C4-2B (cell line): ENCODE data around the gene ACAD8.

Source experiments
- H3K27ac ChIP-seq: fragments of 450-650 bp; 2 replicates; pipeline ENCODE4 v1.5.1; 2017
- ZFX ChIP-seq: fragments of 450-650 bp; IDR thresholded peaks from 2 replicates; pipeline ENCODE4 v1.6.1; 2017
- TF ChIP-seq, protein P1 (sequence below): fragments of 450-650 bp; conservative IDR thresholded peaks from 2 replicates; pipeline ENCODE4 v1.5.1; 2017; ENCODE audit warnings: mild to moderate bottlenecking

ACAD8 gene

DNA sequence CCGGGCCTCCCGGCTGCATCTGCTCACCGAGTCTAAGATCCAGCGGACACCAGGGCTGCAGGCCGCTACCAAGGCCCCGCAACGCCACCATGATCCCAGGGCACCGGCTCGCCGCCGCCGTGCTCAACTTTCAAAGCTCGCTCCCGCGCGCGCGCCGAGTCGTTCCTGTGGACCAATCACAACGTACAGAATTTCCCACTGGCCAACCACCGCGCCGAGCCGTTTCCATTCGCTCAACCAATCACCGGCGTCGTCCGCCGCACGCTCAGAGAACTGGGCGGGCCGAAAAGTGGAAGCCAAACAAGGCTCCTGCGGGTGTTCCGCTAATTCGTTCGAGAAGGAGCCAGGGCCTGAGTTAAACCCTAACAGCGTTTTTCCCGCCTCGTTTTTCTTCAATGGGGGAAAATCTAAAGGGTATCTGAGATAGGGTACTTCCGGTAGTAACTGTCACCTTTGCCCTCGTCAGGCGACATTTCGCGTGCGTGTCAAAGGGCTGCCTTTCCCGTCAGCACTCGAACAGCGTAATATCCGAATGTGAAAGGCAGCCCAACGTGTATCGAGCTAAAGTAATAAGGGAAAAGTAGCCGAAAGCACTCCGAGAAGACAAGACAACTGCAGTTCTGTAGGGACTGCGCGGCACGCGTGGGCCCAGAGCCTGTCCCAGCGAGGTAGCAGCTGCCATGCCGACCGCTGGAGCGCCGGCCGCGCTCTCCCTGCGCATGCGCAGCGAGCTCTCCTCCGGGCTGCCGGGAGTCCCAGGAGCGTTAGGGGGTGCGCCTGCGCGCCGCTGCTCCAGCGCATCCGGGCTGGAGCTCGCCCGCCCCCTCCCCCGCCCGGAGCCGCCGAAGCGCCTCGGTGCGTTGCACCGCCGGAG, 29.3 kb upstream of the ACAD8 start, which contains the start of the genes NCAPD3 and VPS26B:
Gene NCAPD3, minus strand, starts transcription at position 132 of the 874 bp plus-strand sequence. Its CDS starts 41 bp downstream, at position 91.
Gene VPS26B, plus strand, starts transcription at position 836 of the 874 bp plus-strand sequence. CDS start 452 bp downstream, outside the sequence.
- H3K27ac ChIP-seq = peak within 1 kb of the TSS; percentile 87
- TF ChIP-seq ZFX = no peak
- TF ChIP-seq, protein P1, sequence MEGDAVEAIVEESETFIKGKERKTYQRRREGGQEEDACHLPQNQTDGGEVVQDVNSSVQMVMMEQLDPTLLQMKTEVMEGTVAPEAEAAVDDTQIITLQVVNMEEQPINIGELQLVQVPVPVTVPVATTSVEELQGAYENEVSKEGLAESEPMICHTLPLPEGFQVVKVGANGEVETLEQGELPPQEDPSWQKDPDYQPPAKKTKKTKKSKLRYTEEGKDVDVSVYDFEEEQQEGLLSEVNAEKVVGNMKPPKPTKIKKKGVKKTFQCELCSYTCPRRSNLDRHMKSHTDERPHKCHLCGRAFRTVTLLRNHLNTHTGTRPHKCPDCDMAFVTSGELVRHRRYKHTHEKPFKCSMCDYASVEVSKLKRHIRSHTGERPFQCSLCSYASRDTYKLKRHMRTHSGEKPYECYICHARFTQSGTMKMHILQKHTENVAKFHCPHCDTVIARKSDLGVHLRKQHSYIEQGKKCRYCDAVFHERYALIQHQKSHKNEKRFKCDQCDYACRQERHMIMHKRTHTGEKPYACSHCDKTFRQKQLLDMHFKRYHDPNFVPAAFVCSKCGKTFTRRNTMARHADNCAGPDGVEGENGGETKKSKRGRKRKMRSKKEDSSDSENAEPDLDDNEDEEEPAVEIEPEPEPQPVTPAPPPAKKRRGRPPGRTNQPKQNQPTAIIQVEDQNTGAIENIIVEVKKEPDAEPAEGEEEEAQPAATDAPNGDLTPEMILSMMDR = no peak

DNA sequence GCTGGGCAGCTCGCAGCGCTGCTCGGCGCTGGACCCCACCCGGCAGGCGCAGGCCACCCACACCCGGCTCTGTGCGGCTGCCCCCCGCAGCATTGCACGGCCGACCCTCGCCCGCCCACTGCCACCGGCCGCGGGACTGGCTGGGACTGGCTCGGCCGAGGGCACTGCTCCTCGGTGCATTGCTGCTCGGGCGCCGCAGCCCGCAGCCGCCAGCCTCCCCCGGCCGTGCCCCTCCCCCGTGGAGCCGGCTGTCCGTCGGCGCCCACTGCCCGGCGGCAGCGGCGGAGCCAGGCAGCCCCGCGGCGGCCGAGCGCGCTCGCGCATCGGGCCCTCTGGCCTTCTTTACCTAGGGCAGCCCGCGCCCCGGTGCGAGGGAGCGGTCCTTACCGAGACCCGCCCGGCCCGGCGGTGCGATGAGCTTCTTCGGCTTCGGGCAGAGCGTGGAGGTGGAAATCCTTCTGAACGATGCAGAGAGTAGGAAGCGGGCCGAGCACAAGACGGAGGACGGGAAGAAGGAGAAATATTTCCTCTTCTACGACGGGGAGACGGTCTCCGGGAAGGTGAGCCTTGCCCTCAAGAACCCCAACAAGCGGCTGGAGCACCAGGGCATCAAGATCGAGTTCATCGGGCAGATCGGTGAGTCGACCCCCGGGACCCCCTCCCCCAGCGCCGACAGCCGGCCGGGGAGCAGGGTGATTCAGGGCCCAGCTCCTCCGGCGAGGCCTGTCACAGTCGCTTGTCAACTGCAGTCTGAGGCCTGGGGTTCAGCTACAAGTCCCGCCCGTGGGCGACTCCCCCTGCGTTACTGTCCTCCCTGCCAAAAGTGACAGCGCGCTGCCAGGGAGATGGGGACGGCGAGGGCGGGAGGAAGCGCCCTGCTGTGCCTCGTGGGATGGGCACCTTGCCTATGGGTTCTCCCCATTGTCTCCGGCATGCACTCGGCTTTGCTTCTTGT, 28.4 kb upstream of the ACAD8 start:
- H3K27ac ChIP-seq = peak overlapping the region; percentile 87
- TF ChIP-seq, protein P1 = no peak
- TF ChIP-seq ZFX = peak; percentile 56

DNA sequence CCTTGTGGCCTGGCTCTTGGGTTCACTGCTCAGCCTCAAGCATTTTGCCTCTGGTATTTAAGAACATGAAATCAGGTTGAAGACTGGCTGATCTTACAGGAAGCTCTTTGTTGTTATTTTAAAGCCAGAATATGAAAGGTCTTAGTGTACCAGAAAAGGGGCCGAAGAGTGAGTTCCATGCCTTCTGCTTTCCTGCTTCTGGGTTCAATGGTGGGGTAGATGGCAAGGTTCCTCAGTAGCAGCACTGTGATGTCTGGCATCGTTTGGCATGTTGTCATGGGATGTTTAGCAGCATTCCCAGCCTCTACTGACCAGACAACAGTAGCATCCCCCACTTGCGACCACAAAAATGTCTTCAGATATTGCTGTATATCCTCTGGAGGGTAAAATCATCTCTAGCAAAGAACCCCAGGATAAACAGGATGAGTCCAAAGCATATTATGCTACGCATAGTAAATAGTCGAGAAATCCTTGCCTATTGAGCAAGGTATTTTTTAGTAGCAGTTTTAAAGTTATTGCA, 26.5 kb upstream of the ACAD8 start:
- no peak for TF ChIP-seq ZFX
- TF ChIP-seq, protein P1 = no peak
- H3K27ac ChIP-seq = no peak overlapping the region

DNA sequence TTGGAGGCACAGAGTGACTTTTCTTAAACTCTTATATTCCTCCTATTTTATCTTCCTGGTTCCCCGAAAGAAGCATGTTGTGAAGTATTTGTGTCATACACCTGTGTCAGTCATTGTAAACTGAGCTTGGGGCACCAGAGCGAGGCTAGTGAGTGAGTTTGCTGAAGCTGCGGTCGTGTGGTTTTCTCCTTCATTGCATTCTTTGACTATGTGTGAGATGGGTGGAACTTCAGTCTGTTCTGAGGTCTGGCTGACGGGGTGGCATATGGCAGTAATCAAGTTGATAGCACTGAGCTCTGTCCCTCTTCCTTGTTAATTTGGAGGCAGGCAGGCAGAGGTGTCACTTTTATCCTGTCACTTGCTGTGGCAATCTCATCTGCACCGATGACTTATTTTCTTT, 24.7 kb upstream of the ACAD8 start:
- H3K27ac ChIP-seq = 0 out of 2 replicates have a peak overlapping the region, but pooled peaks have one; percentile 7
- TF ChIP-seq ZFX = no peak
- TF ChIP-seq, protein P1 = no peak

DNA sequence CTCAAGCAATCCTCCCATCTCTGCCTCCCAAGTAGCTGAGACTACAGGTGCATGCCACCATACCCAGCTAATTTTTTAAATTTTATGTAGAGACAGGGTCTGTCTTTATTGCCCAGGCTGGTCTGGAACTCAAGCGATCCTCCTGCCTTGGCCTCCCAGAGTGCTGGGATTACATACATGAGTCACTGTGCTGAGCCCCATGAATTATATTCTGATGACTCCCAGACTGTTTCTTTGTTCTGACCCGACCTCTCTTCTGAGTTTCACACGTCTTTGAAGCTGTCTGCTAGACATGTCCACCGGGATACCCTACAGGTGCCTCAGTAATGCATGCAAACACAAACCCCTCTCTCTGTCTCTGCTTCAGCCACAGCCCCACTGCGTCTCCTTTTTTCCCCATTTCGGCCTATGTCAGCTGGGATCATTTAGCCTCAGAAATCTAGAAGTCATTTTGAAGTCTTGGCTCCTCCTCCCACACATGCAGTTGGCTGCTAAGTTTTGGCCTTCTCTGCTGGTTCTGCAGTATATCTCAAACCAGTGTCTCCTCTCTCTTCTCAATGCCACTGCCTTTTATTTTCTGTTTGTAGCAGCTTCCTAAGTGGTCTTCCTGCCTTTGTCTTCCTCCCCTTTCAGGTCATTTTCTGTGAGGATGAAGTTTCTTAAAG, 24.1 kb upstream of the ACAD8 start:
- no peak for TF ChIP-seq ZFX
- TF ChIP-seq, protein P1 = no peak
- H3K27ac ChIP-seq = 0 out of 2 replicates have a peak overlapping the region, but pooled peaks have one; percentile 7

DNA sequence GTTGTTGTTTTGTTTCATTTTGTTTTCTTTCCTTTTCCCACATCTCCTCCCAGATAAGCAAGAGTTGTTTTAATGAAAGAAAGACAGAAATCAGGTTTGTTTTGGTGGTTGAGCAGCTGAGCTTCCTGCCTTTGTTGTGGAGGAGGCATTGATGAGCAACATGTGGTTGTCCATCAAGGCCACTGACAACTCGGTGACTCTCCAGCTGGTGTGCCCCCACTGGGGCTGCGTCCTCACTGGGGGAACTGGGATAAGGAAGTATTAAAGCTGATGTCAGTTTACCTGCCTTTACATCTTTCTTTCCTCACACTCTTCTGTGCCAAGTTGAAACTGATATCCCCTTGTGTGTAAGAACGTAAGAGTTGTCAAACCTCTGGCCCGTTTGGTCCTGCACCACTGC, 23.0 kb upstream of the ACAD8 start:
- TF ChIP-seq, protein P1 = no peak
- no peak overlapping the region for H3K27ac ChIP-seq
